ENCODE data around the gene PLEKHH1. TPM values are rescaled to one million over a fixed set of nuclear protein-coding genes. Genes with fewer than 3 reads are reported as not detected.

Gene PLEKHH1
- total RNA-seq, 1 donor from 2014 or later, result 10.1 TPM

DNA sequence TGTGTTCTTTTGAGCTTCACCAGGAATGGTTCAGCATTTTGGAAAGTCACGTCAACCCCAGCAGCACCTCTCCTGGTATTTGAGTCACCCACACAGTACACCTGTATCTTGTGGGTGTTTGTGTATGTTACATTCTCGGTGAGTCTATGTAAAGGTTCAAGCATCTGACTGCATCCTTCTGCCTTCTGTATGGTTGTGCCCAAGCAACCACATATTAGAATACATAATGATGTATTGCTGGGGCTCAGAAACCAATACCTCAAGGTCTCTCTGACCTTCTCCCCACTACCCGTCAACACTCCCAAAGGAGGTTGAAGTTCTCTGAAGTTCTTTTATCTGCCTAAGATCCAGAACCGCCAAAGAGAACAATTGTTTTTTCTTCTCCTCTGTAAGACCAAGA is 35.4 kb upstream of the PLEKHH1 start:
- H3K4me3 Mint-ChIP-seq, result no peak overlapping the region
- no peaks in the 10 kb centered on the region for H4K20me1 ChIP-seq (ENCODE audit: low read depth)
- H3K4me3 ChIP-seq, result no peak overlapping the region
- DNase-seq (ENCODE audit: low spot score), result no peak
- no peak overlapping the region for H3K27ac ChIP-seq
- peaks cover 7% of the 10 kb centered on the region for H3K27me3 Mint-ChIP-seq (ENCODE audit: insufficient read depth, low read depth)
- H3K9me3 Mint-ChIP-seq, result peaks cover 12% of the 10 kb centered on the region
- H3K36me3 Mint-ChIP-seq, result no peaks in the 10 kb centered on the region
- no peaks in the 10 kb centered on the region for H3F3A ChIP-seq (ENCODE audit: low read depth)
- no peak overlapping the region for H2AFZ ChIP-seq (replicated peaks)
- H3K9ac ChIP-seq, result no peak overlapping the region
- H3K9me3 ChIP-seq (ENCODE audit: low read depth), result no peaks in the 10 kb centered on the region
- H3K4me1 ChIP-seq, result no peaks in the 10 kb centered on the region
- no peaks in the 10 kb centered on the region for H3K36me3 ChIP-seq
- H3K4me2 ChIP-seq, result no peak overlapping the region
- H3K79me2 ChIP-seq (ENCODE audit: low read depth), result no peaks in the 10 kb centered on the region
- H3K27me3 ChIP-seq, result no peaks in the 10 kb centered on the region
- peaks cover under 1% of the 10 kb centered on the region for H3K4me1 Mint-ChIP-seq
- TF ChIP-seq EZH2 (IDR thresholded peaks at IDR 0.05) (no peak), EZH2phosphoT487 (IDR thresholded peaks at IDR 0.05) (no peak)
- TF ChIP-seq, protein P1, sequence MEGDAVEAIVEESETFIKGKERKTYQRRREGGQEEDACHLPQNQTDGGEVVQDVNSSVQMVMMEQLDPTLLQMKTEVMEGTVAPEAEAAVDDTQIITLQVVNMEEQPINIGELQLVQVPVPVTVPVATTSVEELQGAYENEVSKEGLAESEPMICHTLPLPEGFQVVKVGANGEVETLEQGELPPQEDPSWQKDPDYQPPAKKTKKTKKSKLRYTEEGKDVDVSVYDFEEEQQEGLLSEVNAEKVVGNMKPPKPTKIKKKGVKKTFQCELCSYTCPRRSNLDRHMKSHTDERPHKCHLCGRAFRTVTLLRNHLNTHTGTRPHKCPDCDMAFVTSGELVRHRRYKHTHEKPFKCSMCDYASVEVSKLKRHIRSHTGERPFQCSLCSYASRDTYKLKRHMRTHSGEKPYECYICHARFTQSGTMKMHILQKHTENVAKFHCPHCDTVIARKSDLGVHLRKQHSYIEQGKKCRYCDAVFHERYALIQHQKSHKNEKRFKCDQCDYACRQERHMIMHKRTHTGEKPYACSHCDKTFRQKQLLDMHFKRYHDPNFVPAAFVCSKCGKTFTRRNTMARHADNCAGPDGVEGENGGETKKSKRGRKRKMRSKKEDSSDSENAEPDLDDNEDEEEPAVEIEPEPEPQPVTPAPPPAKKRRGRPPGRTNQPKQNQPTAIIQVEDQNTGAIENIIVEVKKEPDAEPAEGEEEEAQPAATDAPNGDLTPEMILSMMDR (IDR thresholded peaks at IDR 0.05), result no peak
- H3K27ac Mint-ChIP-seq, result no peak overlapping the region

DNA sequence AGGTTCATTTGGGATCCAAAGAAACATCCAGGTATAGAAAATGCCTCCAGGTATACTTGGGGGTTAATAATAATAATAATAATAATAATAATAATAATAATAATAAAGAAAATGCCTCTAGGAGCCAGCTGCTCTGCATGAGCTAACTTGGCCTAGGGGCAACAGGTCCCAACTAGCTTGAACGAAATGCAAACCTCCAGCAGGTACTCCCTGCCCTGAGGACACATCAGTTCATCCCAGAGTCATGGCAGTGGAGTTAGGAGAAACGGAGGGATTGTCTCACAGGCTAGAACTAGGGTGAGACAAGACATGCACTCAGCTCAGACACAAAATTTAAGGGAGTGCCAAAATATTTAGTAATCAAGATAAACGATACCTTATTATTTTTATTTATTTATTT is 32.1 kb upstream of the PLEKHH1 start:
- H3K4me3 Mint-ChIP-seq, result no peak overlapping the region
- TF ChIP-seq EZH2phosphoT487 (IDR thresholded peaks at IDR 0.05) (no peak), EZH2 (IDR thresholded peaks at IDR 0.05) (no peak)
- TF ChIP-seq, protein P1 (IDR thresholded peaks at IDR 0.05), result no peak
- no peaks in the 10 kb centered on the region for H3K27me3 ChIP-seq

DNA sequence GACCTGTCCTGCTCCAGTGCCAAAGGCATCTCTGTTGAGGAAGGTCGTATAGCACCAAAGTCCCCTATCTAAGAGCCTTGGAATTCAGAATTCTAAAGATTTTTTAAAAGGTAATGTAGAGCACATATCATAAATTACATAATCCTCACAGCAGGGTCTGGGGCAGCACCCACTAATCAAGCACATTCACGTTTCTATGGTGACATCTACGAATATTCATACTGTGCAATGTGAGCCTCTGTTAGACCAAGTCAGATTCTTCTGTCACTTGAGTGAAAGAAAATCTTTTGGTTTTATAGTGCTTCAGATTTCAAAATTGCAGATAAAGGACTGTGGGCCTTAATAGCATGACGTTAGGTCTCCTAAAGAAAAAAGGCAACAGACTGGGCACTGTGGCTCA is 31.4 kb upstream of the PLEKHH1 start:
- no peaks in the 10 kb centered on the region for H3K27me3 ChIP-seq
- H3F3A ChIP-seq (ENCODE audit: low read depth), result no peaks in the 10 kb centered on the region
- H3K4me2 ChIP-seq, result no peak overlapping the region
- H3K27ac ChIP-seq, result no peak overlapping the region
- Mint-ChIP-seq H3K27me3 (ENCODE audit: insufficient read depth, low read depth) (peaks cover 5% of the 10 kb centered on the region), H3K9me3 (no peaks in the 10 kb centered on the region), H3K4me3 (no peak overlapping the region), H3K27ac (no peak overlapping the region), H3K36me3 (no peaks in the 10 kb centered on the region), H3K4me1 (peaks cover 6% of the 10 kb centered on the region)
- no peaks in the 10 kb centered on the region for H3K4me1 ChIP-seq
- no peaks in the 10 kb centered on the region for H3K9me3 ChIP-seq (ENCODE audit: low read depth)
- no peaks in the 10 kb centered on the region for H4K20me1 ChIP-seq (ENCODE audit: low read depth)
- no peak overlapping the region for H3K9ac ChIP-seq
- no peak for DNase-seq (ENCODE audit: low spot score)
- H2AFZ ChIP-seq (replicated peaks), result no peak overlapping the region
- no peaks in the 10 kb centered on the region for H3K36me3 ChIP-seq
- no peak overlapping the region for H3K4me3 ChIP-seq
- no peak for TF ChIP-seq EZH2phosphoT487 (IDR thresholded peaks at IDR 0.05)
- no peak for TF ChIP-seq EZH2 (IDR thresholded peaks at IDR 0.05)
- TF ChIP-seq, protein P1 (IDR thresholded peaks at IDR 0.05), result no peak
- no peaks in the 10 kb centered on the region for H3K79me2 ChIP-seq (ENCODE audit: low read depth)

More for the DNA sequence above, 32.1 kb upstream of the PLEKHH1 start:
- Histone ChIP-seq H4K20me1 (ENCODE audit: low read depth) (no peaks in the 10 kb centered on the region), H3K27ac (no peak overlapping the region), H2AFZ (replicated peaks) (no peak overlapping the region), H3K9me3 (ENCODE audit: low read depth) (no peaks in the 10 kb centered on the region), H3F3A (ENCODE audit: low read depth) (no peaks in the 10 kb centered on the region), H3K36me3 (no peaks in the 10 kb centered on the region), H3K4me2 (no peak overlapping the region), H3K4me1 (no peaks in the 10 kb centered on the region), H3K79me2 (ENCODE audit: low read depth) (no peaks in the 10 kb centered on the region), H3K9ac (no peak overlapping the region), H3K4me3 (no peak overlapping the region)
- DNase-seq (ENCODE audit: low spot score), result no peak
- no peaks in the 10 kb centered on the region for H3K9me3 Mint-ChIP-seq
- H3K27me3 Mint-ChIP-seq (ENCODE audit: insufficient read depth, low read depth), result peaks cover 4% of the 10 kb centered on the region
- peaks cover 6% of the 10 kb centered on the region for H3K4me1 Mint-ChIP-seq
- no peak overlapping the region for H3K27ac Mint-ChIP-seq
- no peaks in the 10 kb centered on the region for H3K36me3 Mint-ChIP-seq
